HG03097 (cell line): Measurements from ENCODE around the gene PPP2R1A.
"Not testable (repeated sequence)": the region's sequence is repeated elsewhere in the genome, so short reads cannot be mapped to it uniquely, and the experiment has no call there.

ENCODE experiments used
- ATAC-seq: cut with Tn5 transposase; IDR thresholded peaks from one replicate; pipeline ENCODE4 v1.9.1; 2021; ENCODE audit not compliant: unreplicated experiment, low FRiP score

Gene PPP2R1A

GRCh38 chr19:52200044-52200443 is 10.2 kb downstream of the PPP2R1A start:
- ATAC-seq: no peak

- ATAC-seq: not testable (repeated sequence)
Observed at GRCh38 chr19:52200755-52201391, 11.0 kb downstream of the PPP2R1A start.

GRCh38 chr19:52206481-52206880 is 16.6 kb downstream of the PPP2R1A start:
- no peak for ATAC-seq

- no peak for ATAC-seq
Observed at GRCh38 chr19:52211203-52211602, 21.4 kb downstream of the PPP2R1A start.

- ATAC-seq: no peak
Observed at GRCh38 chr19:52211926-52212571, 22.2 kb downstream of the PPP2R1A start.

GRCh38 chr19:52212572-52213255 is 22.9 kb downstream of the PPP2R1A start:
- ATAC-seq: no peak

- ATAC-seq: no peak
Observed at GRCh38 chr19:52214241-52214640, 24.4 kb downstream of the PPP2R1A start.

- ATAC-seq: no peak
Observed at GRCh38 chr19:52216401-52216800, 26.5 kb downstream of the PPP2R1A start.

GRCh38 chr19:52217576-52217975 is 27.7 kb downstream of the PPP2R1A start:
- ATAC-seq: no peak

GRCh38 chr19:52219611-52220010 is 29.8 kb downstream of the PPP2R1A start:
- ATAC-seq: no peak

- ATAC-seq: no peak
Observed at GRCh38 chr19:52221031-52221430, 31.2 kb downstream of the PPP2R1A start.

GRCh38 chr19:52221831-52222375 is 32.1 kb downstream of the PPP2R1A start:
- ATAC-seq: no peak

- ATAC-seq: no peak
Observed at GRCh38 chr19:52224211-52224610, 34.4 kb downstream of the PPP2R1A start.

GRCh38 chr19:52226652-52227051 is 36.8 kb downstream of the PPP2R1A start:
- ATAC-seq: no peak

GRCh38 chr19:52227196-52227940 is 37.5 kb downstream of the PPP2R1A start:
- no peak for ATAC-seq

GRCh38 chr19:52227980-52228379 is 38.1 kb downstream of the PPP2R1A start:
- ATAC-seq: no peak

GRCh38 chr19:52229524-52229923 is 39.7 kb downstream of the PPP2R1A start:
- no peak for ATAC-seq

GRCh38 chr19:52230685-52231084 is 40.8 kb downstream of the PPP2R1A start:
- no peak for ATAC-seq

- ATAC-seq: no peak
Observed at GRCh38 chr19:52231154-52231910, 41.5 kb downstream of the PPP2R1A start.

- no peak for ATAC-seq
Observed at GRCh38 chr19:52234406-52234805, 44.6 kb downstream of the PPP2R1A start.
